ENCODE measurements around the gene MXD4. TPM values are rescaled to one million over a fixed set of nuclear protein-coding genes. Genes with fewer than 3 reads are reported as not detected.

MXD4 gene
- total and polyA plus RNA-seq, 4 donors, result 36.9 to 75.4 (median 60.4) TPM

DNA sequence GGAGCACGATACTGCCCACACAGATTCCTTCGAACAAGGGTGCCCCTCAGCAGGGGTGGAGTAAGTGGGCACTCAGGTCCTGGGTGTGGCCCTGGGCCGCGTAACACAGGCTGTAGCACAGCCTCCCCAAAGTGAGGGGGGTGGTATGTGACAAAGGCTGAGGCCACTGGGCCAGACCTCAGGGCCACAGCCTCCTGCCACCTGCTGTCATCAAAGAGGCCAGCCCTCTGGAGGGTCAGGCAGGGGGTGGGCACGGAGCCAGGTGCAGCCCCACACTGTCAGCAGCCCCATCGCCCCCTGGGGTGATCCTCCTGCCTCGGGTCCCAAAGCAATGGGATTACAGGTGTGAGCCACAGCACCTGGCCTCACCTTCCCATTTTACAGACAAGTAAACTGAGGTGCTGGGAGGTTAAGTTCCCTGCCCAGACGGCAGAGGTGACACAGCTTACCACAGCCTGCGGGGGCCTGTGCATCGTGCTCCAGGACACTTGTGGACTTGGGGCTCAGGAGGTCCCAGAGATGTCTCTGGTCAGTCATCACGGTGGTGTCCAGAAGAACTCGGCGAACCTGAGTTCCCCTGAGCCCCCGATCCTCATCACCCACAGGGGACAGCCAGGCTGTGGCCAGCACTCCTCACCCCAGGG lies 27.5 kb upstream of the MXD4 start:
- H3K27me3 ChIP-seq (ENCODE audit: control insufficient read depth in 1 of 2, insufficient read depth in 2 of 2, low read length in 1 of 2), result no peaks in the 10 kb centered on the region
- no peak overlapping the region for H3K27ac ChIP-seq (ENCODE audit: low read depth in 1 of 2, low read length in 2 of 2)
- no peaks in the 10 kb centered on the region for H3K4me1 ChIP-seq (ENCODE audit: control insufficient read depth in 1 of 2, insufficient read depth in 2 of 2, low read length in 2 of 2)
- 89 to 92% methylated on average over 14 of the region's 14 CpGs for WGBS, 2 donors
- intact Hi-C loops (cut with DNase I), result no loop called here
- no peaks in the 10 kb centered on the region for H3K9me3 ChIP-seq (ENCODE audit: control insufficient read depth, low read length)
- no peaks in the 10 kb centered on the region for H3K36me3 ChIP-seq (ENCODE audit: control insufficient read depth in 1 of 2, insufficient read depth in 2 of 2, low read length in 1 of 2)
- no peak overlapping the region for H3K4me3 ChIP-seq (ENCODE audit: low read length in 2 of 2)
- ATAC-seq (ENCODE audit: low FRiP score), result no peak
- peak in 1 of 2 donors; percentile 55 for DNase-seq

DNA sequence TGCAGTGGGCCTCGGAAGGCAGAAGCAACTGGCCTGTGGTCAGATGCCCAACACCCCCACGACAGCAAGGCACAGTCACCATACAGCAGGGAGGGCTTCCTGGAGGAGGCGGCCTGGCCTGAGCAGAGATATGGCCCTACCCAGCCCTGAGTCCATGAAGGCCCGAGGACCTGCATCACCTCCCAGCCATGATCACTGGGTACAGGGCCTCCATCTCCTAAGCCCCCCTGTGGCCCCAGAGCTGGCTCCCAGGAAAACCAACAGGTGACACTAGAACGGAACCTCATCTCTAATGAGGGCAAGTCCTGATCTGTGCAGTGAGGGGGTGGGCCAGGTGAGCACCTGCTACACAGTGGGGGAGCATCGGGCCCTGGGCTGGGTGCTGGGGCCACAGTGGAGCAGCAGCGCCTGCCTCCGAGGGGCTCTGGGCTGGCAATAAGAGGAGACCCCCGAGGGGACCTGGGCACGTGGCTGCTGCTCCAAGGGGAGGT lies 26.2 kb upstream of the MXD4 start:
- no peak overlapping the region for H3K27ac ChIP-seq (ENCODE audit: low read depth in 1 of 2, low read length in 2 of 2)
- intact Hi-C loops (cut with DNase I), result no loop called here
- H3K9me3 ChIP-seq (ENCODE audit: control insufficient read depth, low read length), result no peaks in the 10 kb centered on the region
- no peaks in the 10 kb centered on the region for H3K4me1 ChIP-seq (ENCODE audit: control insufficient read depth in 1 of 2, insufficient read depth in 2 of 2, low read length in 2 of 2)
- 93 to 97% methylated on average over 7 to 10 of the region's 10 CpGs for WGBS, 2 donors
- H3K27me3 ChIP-seq (ENCODE audit: control insufficient read depth in 1 of 2, insufficient read depth in 2 of 2, low read length in 1 of 2), result no peaks in the 10 kb centered on the region
- DNase-seq (peak; percentile 43 to 62), ATAC-seq (ENCODE audit: low FRiP score) (no peak)
- no peaks in the 10 kb centered on the region for H3K36me3 ChIP-seq (ENCODE audit: control insufficient read depth in 1 of 2, insufficient read depth in 2 of 2, low read length in 1 of 2)
- no peak overlapping the region for H3K4me3 ChIP-seq (ENCODE audit: low read length in 2 of 2)

DNA sequence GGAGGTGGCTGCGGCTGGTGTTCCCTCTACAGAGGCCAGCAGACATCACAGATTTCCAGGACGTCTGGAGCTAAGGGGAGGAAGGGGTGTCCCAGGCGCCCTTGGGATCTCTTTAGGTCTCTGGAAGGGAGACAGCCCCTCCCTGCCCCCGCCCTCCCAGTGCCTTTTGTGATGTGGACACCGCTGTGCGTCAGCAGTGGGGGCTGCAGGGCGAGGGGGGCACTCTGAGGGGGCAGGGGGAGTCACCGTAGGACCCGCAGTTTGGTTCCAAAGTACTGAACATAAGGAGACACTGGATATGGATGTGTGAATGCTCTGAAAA lies 25.6 kb upstream of the MXD4 start:
- Histone ChIP-seq H3K27ac (ENCODE audit: low read depth in 1 of 2, low read length in 2 of 2) (no peak overlapping the region), H3K36me3 (ENCODE audit: control insufficient read depth in 1 of 2, insufficient read depth in 2 of 2, low read length in 1 of 2) (no peaks in the 10 kb centered on the region), H3K9me3 (ENCODE audit: control insufficient read depth, low read length) (no peaks in the 10 kb centered on the region), H3K4me3 (ENCODE audit: low read length in 2 of 2) (no peak overlapping the region), H3K4me1 (ENCODE audit: control insufficient read depth in 1 of 2, insufficient read depth in 2 of 2, low read length in 2 of 2) (no peaks in the 10 kb centered on the region), H3K27me3 (ENCODE audit: control insufficient read depth in 1 of 2, insufficient read depth in 2 of 2, low read length in 1 of 2) (no peaks in the 10 kb centered on the region)
- 85 to 90% methylated on average over 9 of the region's 9 CpGs for WGBS, 2 donors
- DNase-seq (peak in 1 of 2 donors; percentile 62), ATAC-seq (ENCODE audit: low FRiP score) (no peak)
- intact Hi-C loops (cut with DNase I), result no loop called here

DNA sequence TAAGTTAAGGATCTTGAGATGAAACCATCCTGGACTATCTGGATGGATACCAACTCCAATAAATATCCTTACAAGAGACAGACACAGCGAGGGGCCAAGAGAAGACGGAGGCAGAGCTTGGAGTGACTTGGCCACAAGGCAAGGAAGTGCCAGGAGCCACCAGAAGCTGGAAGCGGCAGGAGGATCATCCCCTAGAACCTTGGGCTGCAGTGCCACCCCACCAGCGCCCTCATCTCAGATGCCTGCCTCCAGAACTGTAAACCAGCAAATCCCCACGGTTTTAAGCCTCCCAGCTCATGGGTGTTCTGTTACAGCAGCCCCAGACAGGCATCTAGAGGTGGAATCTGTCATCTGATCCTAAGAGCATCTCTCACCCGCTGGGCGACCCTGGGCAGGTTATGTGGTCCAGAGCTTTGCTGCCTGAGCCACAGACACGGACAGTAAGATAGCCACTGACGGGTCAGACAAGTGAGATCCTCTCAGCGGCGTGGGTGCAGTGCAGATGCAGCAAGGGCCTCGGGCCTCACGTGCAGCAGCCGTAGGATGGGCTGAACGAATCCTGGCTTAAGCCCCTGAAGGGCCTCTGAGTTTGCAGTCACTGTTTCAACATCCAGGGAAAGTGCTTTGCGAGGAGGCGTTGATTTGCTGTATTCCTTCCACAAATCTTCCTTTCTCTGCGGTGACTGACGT lies 25.1 kb upstream of the MXD4 start:
- Histone ChIP-seq H3K4me3 (ENCODE audit: low read length in 2 of 2) (no peak overlapping the region), H3K27me3 (ENCODE audit: control insufficient read depth in 1 of 2, insufficient read depth in 2 of 2, low read length in 1 of 2) (no peaks in the 10 kb centered on the region), H3K4me1 (ENCODE audit: control insufficient read depth in 1 of 2, insufficient read depth in 2 of 2, low read length in 2 of 2) (no peaks in the 10 kb centered on the region), H3K36me3 (ENCODE audit: control insufficient read depth in 1 of 2, insufficient read depth in 2 of 2, low read length in 1 of 2) (no peaks in the 10 kb centered on the region), H3K27ac (ENCODE audit: low read depth in 1 of 2, low read length in 2 of 2) (no peak overlapping the region), H3K9me3 (ENCODE audit: control insufficient read depth, low read length) (no peaks in the 10 kb centered on the region)
- peak; percentile 17 to 46 for DNase-seq
- intact Hi-C loops (cut with DNase I), result no loop called here
- 75 to 80% methylated on average over 19 of the region's 19 CpGs for WGBS, 2 donors
- no peak for ATAC-seq (ENCODE audit: low FRiP score)

DNA sequence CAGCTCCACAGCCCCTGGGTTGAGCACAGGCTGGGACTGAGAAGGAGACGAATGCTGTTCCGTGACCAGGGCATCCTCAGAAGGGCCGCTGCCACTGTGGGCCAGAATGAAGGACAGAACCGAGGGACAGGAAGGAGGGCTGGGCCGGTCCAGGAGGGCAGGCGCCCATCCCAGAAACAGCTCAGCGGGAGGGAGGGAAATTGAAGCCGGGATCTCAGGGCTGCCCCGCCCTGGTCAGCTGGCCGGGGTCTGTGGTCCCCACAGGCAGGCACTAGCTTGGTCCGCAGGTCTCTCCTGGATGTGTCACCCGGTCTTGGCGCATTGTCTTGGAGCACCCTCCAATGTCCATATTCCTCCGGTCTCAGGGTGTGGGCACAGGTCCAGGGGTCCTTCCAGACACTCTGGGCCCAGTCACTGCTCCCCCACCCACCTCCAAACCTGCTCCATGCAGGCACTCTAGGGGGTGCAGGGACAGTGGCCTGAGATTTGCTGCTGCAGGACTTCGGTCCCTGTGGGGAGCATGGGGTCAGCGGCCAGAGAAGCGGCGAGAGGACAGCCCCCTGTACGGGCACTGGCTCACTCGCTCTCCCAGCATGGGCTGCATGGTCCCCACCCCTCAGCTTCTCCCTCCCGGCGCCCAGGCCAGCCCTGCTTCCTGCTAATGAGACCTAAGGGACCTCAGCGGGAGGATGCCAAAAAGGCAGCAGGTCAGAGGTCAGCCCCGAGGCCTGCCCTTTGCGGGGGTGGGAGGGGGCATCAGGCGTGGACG lies 23.9 kb upstream of the MXD4 start:
- Histone ChIP-seq H3K4me3 (ENCODE audit: low read length in 2 of 2) (no peak overlapping the region), H3K36me3 (ENCODE audit: control insufficient read depth in 1 of 2, insufficient read depth in 2 of 2, low read length in 1 of 2) (no peaks in the 10 kb centered on the region), H3K4me1 (ENCODE audit: control insufficient read depth in 1 of 2, insufficient read depth in 2 of 2, low read length in 2 of 2) (no peaks in the 10 kb centered on the region), H3K9me3 (ENCODE audit: control insufficient read depth, low read length) (no peaks in the 10 kb centered on the region), H3K27me3 (ENCODE audit: control insufficient read depth in 1 of 2, insufficient read depth in 2 of 2, low read length in 1 of 2) (no peaks in the 10 kb centered on the region), H3K27ac (ENCODE audit: low read depth in 1 of 2, low read length in 2 of 2) (no peak overlapping the region)
- WGBS, 2 donors, result 85% methylated on average over 27 of the region's 27 CpGs
- intact Hi-C loops (cut with DNase I), result no loop called here
- peak; percentile 47 to 72 for DNase-seq
- no peak for ATAC-seq (ENCODE audit: low FRiP score)

DNA sequence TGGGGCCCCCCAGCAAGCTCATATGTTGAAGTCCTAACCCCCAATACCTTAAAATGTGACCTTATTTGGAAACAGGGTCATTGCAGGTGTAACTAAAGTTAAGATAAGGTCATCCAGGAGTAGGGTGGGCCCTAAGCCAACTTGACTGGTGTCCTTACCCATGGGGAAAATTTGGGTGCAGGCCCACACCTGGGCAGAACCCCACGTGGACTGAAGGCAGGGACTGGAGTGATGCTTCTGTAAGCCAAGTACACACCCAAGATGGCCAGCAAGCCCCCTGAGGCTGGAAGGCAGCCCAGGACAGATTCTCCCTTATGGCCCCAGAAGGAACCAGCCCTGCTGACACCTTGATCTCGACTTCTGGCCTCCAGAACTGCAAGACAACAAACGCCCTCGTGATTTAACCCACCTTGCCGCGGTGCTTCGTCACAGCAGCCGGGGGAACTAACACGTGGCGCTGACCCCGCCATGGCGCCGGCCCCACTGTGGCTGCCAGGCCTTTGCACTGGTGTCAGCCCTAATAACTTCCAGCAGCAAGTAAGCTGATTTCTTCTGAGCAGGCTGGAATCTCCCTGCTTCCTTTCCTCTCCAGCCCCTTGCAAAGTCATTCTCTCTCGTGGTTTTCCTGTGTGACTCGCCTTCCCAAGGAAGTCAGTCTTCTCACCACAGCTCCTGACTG lies 23.2 kb upstream of the MXD4 start:
- Histone ChIP-seq H3K36me3 (ENCODE audit: control insufficient read depth in 1 of 2, insufficient read depth in 2 of 2, low read length in 1 of 2) (no peaks in the 10 kb centered on the region), H3K27me3 (ENCODE audit: control insufficient read depth in 1 of 2, insufficient read depth in 2 of 2, low read length in 1 of 2) (no peaks in the 10 kb centered on the region), H3K4me1 (ENCODE audit: control insufficient read depth in 1 of 2, insufficient read depth in 2 of 2, low read length in 2 of 2) (no peaks in the 10 kb centered on the region), H3K27ac (ENCODE audit: low read depth in 1 of 2, low read length in 2 of 2) (no peak overlapping the region), H3K9me3 (ENCODE audit: control insufficient read depth, low read length) (no peaks in the 10 kb centered on the region), H3K4me3 (ENCODE audit: low read length in 2 of 2) (no peak overlapping the region)
- ATAC-seq (ENCODE audit: low FRiP score) (no peak), DNase-seq (peak; percentile 33 to 35)
- 89 to 94% methylated on average over 15 of the region's 15 CpGs for WGBS, 2 donors
- intact Hi-C loops (cut with DNase I), result no loop called here

DNA sequence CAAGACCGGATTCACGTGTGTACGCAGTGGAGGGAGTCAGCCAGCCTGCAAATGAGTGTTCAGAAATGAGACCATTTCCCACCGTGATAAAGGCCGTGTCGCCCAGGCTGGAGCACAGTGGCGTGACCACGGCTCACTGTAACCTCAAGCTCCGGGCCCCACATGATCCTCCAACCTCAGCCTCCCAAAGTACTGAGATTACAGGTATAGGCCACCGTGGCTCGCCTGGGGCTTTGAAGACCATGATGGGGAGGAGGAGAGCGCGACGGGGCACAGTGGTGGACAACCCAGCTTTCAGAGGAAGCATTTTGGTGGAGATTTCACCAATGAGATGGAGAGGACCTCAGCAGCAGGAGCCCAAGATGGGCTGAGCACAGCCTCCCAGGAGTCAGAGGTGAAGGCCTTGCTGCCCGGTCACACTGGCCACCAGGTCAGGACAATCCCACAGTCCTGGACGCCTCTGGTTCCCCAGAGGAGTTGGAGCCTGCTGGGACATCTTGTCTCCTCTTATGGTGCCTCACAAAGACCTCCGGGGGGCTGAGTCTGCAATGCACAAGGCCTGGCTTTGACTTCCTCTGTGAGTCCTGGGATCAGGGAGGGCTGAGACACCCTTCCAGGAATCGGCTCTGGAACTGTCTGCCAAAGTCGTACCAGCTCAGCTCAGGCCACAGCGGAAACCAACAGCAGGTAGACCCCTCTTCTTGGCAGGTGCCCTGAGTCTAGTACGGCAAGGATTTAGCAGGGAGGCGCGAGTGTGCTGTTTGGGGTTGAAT lies 22.4 kb upstream of the MXD4 start:
- no peak for ATAC-seq (ENCODE audit: low FRiP score)
- Histone ChIP-seq H3K4me1 (ENCODE audit: control insufficient read depth in 1 of 2, insufficient read depth in 2 of 2, low read length in 2 of 2) (no peaks in the 10 kb centered on the region), H3K4me3 (ENCODE audit: low read length in 2 of 2) (no peak overlapping the region), H3K27ac (ENCODE audit: low read depth in 1 of 2, low read length in 2 of 2) (no peak overlapping the region), H3K9me3 (ENCODE audit: control insufficient read depth, low read length) (no peaks in the 10 kb centered on the region), H3K36me3 (ENCODE audit: control insufficient read depth in 1 of 2, insufficient read depth in 2 of 2, low read length in 1 of 2) (no peaks in the 10 kb centered on the region), H3K27me3 (ENCODE audit: control insufficient read depth in 1 of 2, insufficient read depth in 2 of 2, low read length in 1 of 2) (no peaks in the 10 kb centered on the region)
- DNase-seq, result peak; percentile 32 to 58
- intact Hi-C loops (cut with DNase I), result no loop called here
- WGBS, 2 donors, result 96 to 97% methylated on average over 23 of the region's 23 CpGs

DNA sequence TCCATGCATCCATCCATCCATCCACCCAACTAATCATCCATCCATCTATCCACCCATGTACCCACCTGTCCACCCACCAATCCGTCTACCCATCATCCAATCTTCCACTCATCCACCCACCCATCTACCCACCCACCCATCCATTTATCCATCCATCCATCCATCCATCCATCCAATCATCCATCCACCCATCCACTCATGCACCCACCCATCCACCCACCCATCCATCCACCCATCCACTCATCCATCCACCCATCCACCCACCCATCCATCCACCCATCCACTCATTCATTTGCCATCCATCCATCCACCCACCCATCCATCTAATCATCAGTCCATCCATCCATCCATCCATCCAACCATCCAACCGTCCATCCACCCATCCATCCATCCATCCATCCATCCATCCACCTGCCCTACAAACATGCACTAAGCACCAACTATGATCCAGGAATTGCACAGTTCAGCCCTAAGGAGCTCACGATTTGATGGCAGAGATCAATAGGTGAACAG lies 21.3 kb upstream of the MXD4 start:
- WGBS, 2 donors, result 94 to 96% methylated on average over 3 of the region's 3 CpGs
- intact Hi-C loops (cut with DNase I), result no loop called here
- no peak for ATAC-seq (ENCODE audit: low FRiP score)

More for the DNA sequence above, 21.3 kb upstream of the MXD4 start:
- DNase-seq, result peak in 1 of 2 donors; percentile 9
- Histone ChIP-seq H3K27ac (ENCODE audit: low read depth in 1 of 2, low read length in 2 of 2) (no peak overlapping the region), H3K4me3 (ENCODE audit: low read length in 2 of 2) (no peak overlapping the region), H3K4me1 (ENCODE audit: control insufficient read depth in 1 of 2, insufficient read depth in 2 of 2, low read length in 2 of 2) (no peaks in the 10 kb centered on the region), H3K27me3 (ENCODE audit: control insufficient read depth in 1 of 2, insufficient read depth in 2 of 2, low read length in 1 of 2) (no peaks in the 10 kb centered on the region), H3K36me3 (ENCODE audit: control insufficient read depth in 1 of 2, insufficient read depth in 2 of 2, low read length in 1 of 2) (no peaks in the 10 kb centered on the region), H3K9me3 (ENCODE audit: control insufficient read depth, low read length) (no peaks in the 10 kb centered on the region)

Data from aorta (tissue), 5 donors.